Activated naive CD8-positive, alpha-beta T cell treated with anti-CD3 and anti-CD28 coated beads, Interleukin-2, amount 10 ng/mL, durations not matched to agents 7 days and 5 days (primary cell): ENCODE data around the gene KCNJ9. TPM values are rescaled to one million over a fixed set of nuclear protein-coding genes. Genes with fewer than 3 reads are reported as not detected.
"Not testable (repeated sequence)": the region's sequence is repeated elsewhere in the genome, so short reads cannot be mapped to it uniquely, and the experiment has no call there.

ENCODE experiments used
- ATAC-seq: fragments of 150-1000 bp; cut with Tn5 transposase; one replicate; pipeline ENCODE4 v1.10.0; 2021; ENCODE audit warnings: low read depth, moderate library complexity
- POLR2A ChIA-PET: fragments of 350-600 bp; sonication (Branson Sonifier 250); formaldehyde crosslinking; loops from one replicate; lab custom pipeline; 2021; ENCODE audit warnings: antibody characterized with exemption; lab: Charles Lee
- DNase-seq: peaks from one replicate; pipeline ENCODE4 v3.0.0; 2021
- H3K27ac Mint-ChIP-seq: one replicate; pipeline ENCODE4 v1.8.0; 2022; ENCODE audit warnings: mild to moderate bottlenecking, mixed read lengths
- H3K27me3 Mint-ChIP-seq: one replicate; pipeline ENCODE4 v1.8.0; 2022; ENCODE audit warnings: mild to moderate bottlenecking, moderate library complexity, mixed read lengths
- H3K36me3 Mint-ChIP-seq: one replicate; pipeline ENCODE4 v1.8.0; 2021; ENCODE audit warnings: mild to moderate bottlenecking, mixed read lengths
- H3K4me1 Mint-ChIP-seq: one replicate; pipeline ENCODE4 v1.8.0; 2021; ENCODE audit warnings: mixed read lengths
- H3K4me3 Mint-ChIP-seq: one replicate; pipeline ENCODE4 v1.8.0; 2022; ENCODE audit warnings: mild to moderate bottlenecking, moderate library complexity, mixed read lengths
- H3K9me3 Mint-ChIP-seq: one replicate; pipeline ENCODE4 v1.8.0; 2021; ENCODE audit warnings: mixed read lengths
- total RNA-seq, 2 experiments: library from RNA; stranded (reverse); gene quantifications; one replicate each; pipeline ENCODE4 v1.2.3, GENCODE V29; 2021

Gene KCNJ9
- total RNA-seq, 2 experiments from 2014 or later, result not detected

GRCh38 chr1:160118928-160119327, 37.6 kb downstream of the KCNJ9 start:
- DNase-seq (no peak), ATAC-seq (no peak)
- H3K4me1 Mint-ChIP-seq, result no peaks in the 10 kb centered on the region
- H3K27me3 Mint-ChIP-seq, result peaks cover 12% of the 10 kb centered on the region
- no peak overlapping the region for H3K27ac Mint-ChIP-seq
- no peaks in the 10 kb centered on the region for H3K36me3 Mint-ChIP-seq
- POLR2A ChIA-PET, result no interaction called here
- H3K9me3 Mint-ChIP-seq, result no peaks in the 10 kb centered on the region
- H3K4me3 Mint-ChIP-seq, result no peak overlapping the region

GRCh38 chr1:160120797-160121196, 39.5 kb downstream of the KCNJ9 start:
- POLR2A ChIA-PET, result no interaction called here
- no peak overlapping the region for H3K27ac Mint-ChIP-seq
- peaks cover 10% of the 10 kb centered on the region for H3K27me3 Mint-ChIP-seq
- no peaks in the 10 kb centered on the region for H3K9me3 Mint-ChIP-seq
- no peak overlapping the region for H3K4me3 Mint-ChIP-seq
- ATAC-seq, result no peak
- no peaks in the 10 kb centered on the region for H3K4me1 Mint-ChIP-seq
- no peaks in the 10 kb centered on the region for H3K36me3 Mint-ChIP-seq
- no peak for DNase-seq

GRCh38 chr1:160121388-160121787, 40.0 kb downstream of the KCNJ9 start:
- Mint-ChIP-seq H3K36me3 (no peaks in the 10 kb centered on the region), H3K9me3 (no peaks in the 10 kb centered on the region), H3K4me1 (no peaks in the 10 kb centered on the region), H3K27ac (no peak overlapping the region), H3K4me3 (no peak overlapping the region), H3K27me3 (peaks cover 8% of the 10 kb centered on the region)
- DNase-seq (no peak), ATAC-seq (no peak)
- POLR2A ChIA-PET, result no interaction called here

GRCh38 chr1:160122978-160123495, 41.7 kb downstream of the KCNJ9 start:
- no peaks in the 10 kb centered on the region for H3K4me1 Mint-ChIP-seq
- no peaks in the 10 kb centered on the region for H3K36me3 Mint-ChIP-seq
- ATAC-seq (no peak), DNase-seq (no peak)
- peaks cover 6% of the 10 kb centered on the region for H3K27me3 Mint-ChIP-seq
- H3K4me3 Mint-ChIP-seq, result no peak overlapping the region
- POLR2A ChIA-PET, result interaction anchor here (0.6 to 0.8 kb wide), 2 partner anchors 8 to 34 kb away, joined by 3 to 4 read pairs; no protein-coding TSS in a partner anchor
- no peaks in the 10 kb centered on the region for H3K9me3 Mint-ChIP-seq
- no peak overlapping the region for H3K27ac Mint-ChIP-seq

- no peaks in the 10 kb centered on the region for H3K27me3 Mint-ChIP-seq
- POLR2A ChIA-PET, result no interaction called here
- no peak overlapping the region for H3K27ac Mint-ChIP-seq
- ATAC-seq (no peak), DNase-seq (no peak)
- no peaks in the 10 kb centered on the region for H3K9me3 Mint-ChIP-seq
- H3K4me1 Mint-ChIP-seq, result no peaks in the 10 kb centered on the region
- H3K4me3 Mint-ChIP-seq, result no peak overlapping the region
- H3K36me3 Mint-ChIP-seq, result no peaks in the 10 kb centered on the region
These were observed 42.4 kb downstream of the KCNJ9 start for GRCh38 chr1:160123726-160124125.

GRCh38 chr1:160124705-160125478, 43.6 kb downstream of the KCNJ9 start:
- ATAC-seq (no peak), DNase-seq (no peak)
- Mint-ChIP-seq H3K4me1 (no peaks in the 10 kb centered on the region), H3K27ac (no peak overlapping the region), H3K27me3 (no peaks in the 10 kb centered on the region), H3K4me3 (no peak overlapping the region), H3K9me3 (no peaks in the 10 kb centered on the region), H3K36me3 (no peaks in the 10 kb centered on the region)
- POLR2A ChIA-PET, result no interaction called here

GRCh38 chr1:160125746-160126145, 44.4 kb downstream of the KCNJ9 start:
- ATAC-seq (no peak), DNase-seq (no peak)
- no peak overlapping the region for H3K27ac Mint-ChIP-seq
- peaks cover 1% of the 10 kb centered on the region for H3K27me3 Mint-ChIP-seq
- POLR2A ChIA-PET, result no interaction called here
- H3K9me3 Mint-ChIP-seq, result no peaks in the 10 kb centered on the region
- no peaks in the 10 kb centered on the region for H3K36me3 Mint-ChIP-seq
- H3K4me3 Mint-ChIP-seq, result no peak overlapping the region
- no peaks in the 10 kb centered on the region for H3K4me1 Mint-ChIP-seq

GRCh38 chr1:160126342-160126741, 45.0 kb downstream of the KCNJ9 start:
- POLR2A ChIA-PET, H3K27me3 Mint-ChIP-seq, DNase-seq, H3K4me3 Mint-ChIP-seq, H3K36me3 Mint-ChIP-seq, H3K27ac Mint-ChIP-seq, H3K9me3 Mint-ChIP-seq, ATAC-seq, H3K4me1 Mint-ChIP-seq: not testable (repeated sequence)

GRCh38 chr1:160127381-160127780, 46.0 kb downstream of the KCNJ9 start:
- H3K4me3 Mint-ChIP-seq, result no peak overlapping the region
- no peak for DNase-seq
- no peak for ATAC-seq
- H3K27ac Mint-ChIP-seq, result no peak overlapping the region
- peaks cover 6% of the 10 kb centered on the region for H3K27me3 Mint-ChIP-seq
- no peaks in the 10 kb centered on the region for H3K9me3 Mint-ChIP-seq
- POLR2A ChIA-PET, result no interaction called here
- no peaks in the 10 kb centered on the region for H3K36me3 Mint-ChIP-seq
- H3K4me1 Mint-ChIP-seq, result no peaks in the 10 kb centered on the region

- Mint-ChIP-seq H3K27ac (no peak overlapping the region), H3K4me1 (no peaks in the 10 kb centered on the region), H3K36me3 (no peaks in the 10 kb centered on the region), H3K9me3 (no peaks in the 10 kb centered on the region), H3K4me3 (no peak overlapping the region), H3K27me3 (peaks cover 12% of the 10 kb centered on the region)
- no peak for ATAC-seq
- no peak for DNase-seq
- POLR2A ChIA-PET, result no interaction called here
These were observed 46.7 kb downstream of the KCNJ9 start for GRCh38 chr1:160127865-160128523.

GRCh38 chr1:160128636-160129035, 47.3 kb downstream of the KCNJ9 start:
- DNase-seq, result no peak

GRCh38 chr1:160129046-160129445, 47.7 kb downstream of the KCNJ9 start:
- Mint-ChIP-seq H3K9me3 (no peaks in the 10 kb centered on the region), H3K36me3 (no peaks in the 10 kb centered on the region), H3K4me1 (no peaks in the 10 kb centered on the region), H3K4me3 (no peak overlapping the region), H3K27ac (no peak overlapping the region), H3K27me3 (peaks cover 14% of the 10 kb centered on the region)
- DNase-seq (no peak), ATAC-seq (no peak)
- POLR2A ChIA-PET, result no interaction called here

More at GRCh38 chr1:160128636-160129035, 47.3 kb downstream of the KCNJ9 start:
- POLR2A ChIA-PET, result no interaction called here
- Mint-ChIP-seq H3K4me3 (no peak overlapping the region), H3K4me1 (no peaks in the 10 kb centered on the region), H3K27ac (no peak overlapping the region), H3K9me3 (no peaks in the 10 kb centered on the region), H3K36me3 (no peaks in the 10 kb centered on the region), H3K27me3 (peaks cover 14% of the 10 kb centered on the region)
- ATAC-seq, result no peak

GRCh38 chr1:160129558-160129957, 48.2 kb downstream of the KCNJ9 start:
- no peak overlapping the region for H3K27ac Mint-ChIP-seq
- no peaks in the 10 kb centered on the region for H3K9me3 Mint-ChIP-seq
- ATAC-seq (no peak), DNase-seq (no peak)
- no peaks in the 10 kb centered on the region for H3K4me1 Mint-ChIP-seq
- H3K27me3 Mint-ChIP-seq, result peaks cover 14% of the 10 kb centered on the region
- POLR2A ChIA-PET, result no interaction called here
- H3K36me3 Mint-ChIP-seq, result no peaks in the 10 kb centered on the region
- no peak overlapping the region for H3K4me3 Mint-ChIP-seq

- POLR2A ChIA-PET, result no interaction called here
- Mint-ChIP-seq H3K9me3 (no peaks in the 10 kb centered on the region), H3K36me3 (no peaks in the 10 kb centered on the region)
These were observed 48.6 kb downstream of the KCNJ9 start for GRCh38 chr1:160129966-160130365.

More at GRCh38 chr1:160129966-160130365, 48.6 kb downstream of the KCNJ9 start:
- Mint-ChIP-seq H3K27ac (no peak overlapping the region), H3K27me3 (peaks cover 14% of the 10 kb centered on the region), H3K4me3 (no peak overlapping the region), H3K4me1 (no peaks in the 10 kb centered on the region)
- DNase-seq (no peak), ATAC-seq (no peak)
